Hematopoietic multipotent progenitor cell treated with erythropoietin and hydrocortisone succinate and interleukin-3 and kit ligand, for 15 days (in vitro differentiated cells): ENCODE data around the gene SOX15.

ENCODE experiments used
- DNase-seq: peaks from one replicate; pipeline ENCODE4 v3.0.0-alpha.2; 2015; ENCODE audit warnings: low spot score

Gene SOX15

DNA sequence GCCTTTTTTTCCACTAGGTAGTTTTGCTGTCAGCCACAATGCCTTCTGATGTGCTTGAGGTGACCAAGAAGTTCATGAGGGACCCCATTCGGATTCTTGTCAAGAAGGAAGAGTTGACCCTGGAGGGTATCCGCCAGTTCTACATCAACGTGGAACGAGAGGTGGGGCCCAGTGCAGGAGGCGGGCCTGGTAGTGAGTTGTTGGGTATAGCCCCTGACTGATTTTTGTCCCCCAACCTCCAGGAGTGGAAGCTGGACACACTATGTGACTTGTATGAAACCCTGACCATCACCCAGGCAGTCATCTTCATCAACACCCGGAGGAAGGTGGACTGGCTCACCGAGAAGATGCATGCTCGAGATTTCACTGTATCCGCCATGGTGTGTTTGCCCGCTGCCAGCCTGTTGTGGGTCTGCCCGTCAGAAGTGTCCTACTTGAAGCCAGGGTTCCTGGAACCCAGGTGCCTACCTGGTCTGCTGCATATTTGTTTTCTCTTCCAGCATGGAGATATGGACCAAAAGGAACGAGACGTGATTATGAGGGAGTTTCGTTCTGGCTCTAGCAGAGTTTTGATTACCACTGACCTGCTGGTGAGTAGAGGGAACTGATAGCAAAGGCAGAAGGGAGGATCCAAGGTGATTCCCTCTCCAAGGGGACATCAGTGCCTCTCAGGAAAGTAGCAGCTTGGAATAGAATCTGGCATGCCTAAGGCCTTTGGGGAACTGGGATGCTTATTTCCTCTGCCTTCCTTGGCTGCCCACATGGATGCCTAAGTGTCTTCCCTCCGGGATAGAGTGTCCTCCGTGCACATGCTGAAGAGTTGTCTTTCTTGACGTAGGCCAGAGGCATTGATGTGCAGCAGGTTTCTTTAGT is 12.3 kb downstream of the SOX15 start:
- DNase-seq, result no peak

DNA sequence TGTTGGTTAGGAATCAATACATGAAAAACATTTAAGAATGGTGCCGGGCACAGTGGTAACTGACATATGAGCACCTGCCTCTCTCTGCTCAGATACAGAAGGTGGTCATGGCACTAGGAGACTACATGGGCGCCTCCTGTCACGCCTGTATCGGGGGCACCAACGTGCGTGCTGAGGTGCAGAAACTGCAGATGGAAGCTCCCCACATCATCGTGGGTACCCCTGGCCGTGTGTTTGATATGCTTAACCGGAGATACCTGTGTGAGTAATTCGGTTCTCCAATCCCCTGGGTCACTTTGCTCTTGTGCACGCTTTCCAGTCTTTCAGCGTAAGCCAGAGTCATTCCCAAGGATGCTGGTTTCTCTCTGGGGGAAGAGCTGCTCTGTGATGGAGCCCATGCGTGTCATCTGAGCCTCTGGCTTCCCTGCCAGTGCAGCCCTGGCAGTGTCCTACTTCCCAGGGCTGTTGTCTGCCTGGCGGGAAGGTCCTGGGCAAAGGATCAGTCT is 13.4 kb downstream of the SOX15 start:
- no peak for DNase-seq

DNA sequence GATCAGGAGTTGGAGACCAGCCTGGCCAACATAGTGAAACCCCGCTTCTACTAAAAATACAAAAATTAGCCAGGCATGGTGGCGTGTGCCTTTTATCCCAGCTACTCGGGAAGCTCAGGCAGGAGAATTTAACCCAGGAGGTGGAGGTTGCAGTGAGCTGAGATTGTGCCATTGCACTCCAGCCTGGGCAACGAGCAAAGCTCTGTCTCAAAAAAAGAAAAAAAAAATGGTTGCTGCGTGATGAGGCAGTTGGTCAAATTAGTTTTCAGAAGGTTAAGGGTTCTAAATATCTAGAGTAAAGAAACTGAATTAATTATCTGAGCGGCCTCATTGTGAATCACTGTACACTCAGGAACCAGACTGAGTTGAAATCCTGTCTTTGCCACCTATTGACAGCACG is 13.9 kb downstream of the SOX15 start:
- no peak for DNase-seq

DNA sequence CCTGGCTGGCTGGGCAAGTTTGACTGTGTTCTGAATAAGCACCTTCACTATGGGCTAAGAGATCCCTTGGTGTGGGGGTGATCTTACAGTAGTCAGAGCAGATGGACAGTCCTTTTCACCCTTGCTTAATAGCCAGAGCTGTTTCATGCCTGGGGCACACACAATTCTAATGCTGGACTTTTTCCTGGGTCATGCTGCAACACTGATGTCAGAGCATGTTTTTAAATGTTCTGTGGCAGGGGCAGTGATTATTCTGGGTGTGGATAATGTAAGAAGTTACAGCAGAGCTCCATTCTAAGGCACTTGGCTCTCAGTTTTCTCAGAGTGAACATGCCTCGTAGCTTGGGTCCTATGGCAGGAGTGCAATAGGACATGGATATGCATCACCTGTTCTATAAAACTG is 14.4 kb downstream of the SOX15 start:
- DNase-seq, result no peak

DNA sequence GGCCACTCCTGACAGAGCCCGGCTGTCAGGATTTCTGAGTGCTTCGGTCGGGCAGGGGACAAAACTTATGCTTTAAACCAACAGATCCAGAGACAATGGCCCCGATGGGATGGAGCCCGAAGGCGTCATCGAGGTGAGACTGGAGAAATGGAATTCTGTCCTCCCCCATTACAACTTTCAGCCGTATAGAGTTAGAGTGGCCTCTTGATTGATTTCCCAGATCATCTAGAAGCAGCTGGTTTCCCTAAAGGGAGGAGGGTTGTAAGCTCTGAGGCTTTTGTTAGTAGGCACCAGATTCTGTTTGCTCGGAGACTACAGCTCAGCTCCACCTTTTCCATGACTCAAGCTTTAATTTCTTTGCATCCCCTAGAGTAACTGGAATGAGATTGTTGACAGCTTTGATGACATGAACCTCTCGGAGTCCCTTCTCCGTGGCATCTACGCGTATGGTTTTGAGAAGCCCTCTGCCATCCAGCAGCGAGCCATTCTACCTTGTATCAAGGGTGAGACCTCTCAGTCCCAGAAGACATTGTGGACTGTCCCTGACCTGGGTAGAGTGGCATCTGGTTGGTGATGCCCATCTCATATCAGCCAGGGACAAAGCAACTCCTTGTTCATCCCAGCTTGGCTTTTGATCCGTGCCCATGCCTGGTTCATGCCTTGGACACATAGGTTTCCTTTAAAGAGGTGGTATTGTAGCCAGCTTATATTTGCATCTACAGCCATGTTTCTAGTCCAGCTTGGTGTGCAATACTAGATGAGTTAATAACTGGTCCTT is 15.5 kb downstream of the SOX15 start:
- DNase-seq, result no peak

DNA sequence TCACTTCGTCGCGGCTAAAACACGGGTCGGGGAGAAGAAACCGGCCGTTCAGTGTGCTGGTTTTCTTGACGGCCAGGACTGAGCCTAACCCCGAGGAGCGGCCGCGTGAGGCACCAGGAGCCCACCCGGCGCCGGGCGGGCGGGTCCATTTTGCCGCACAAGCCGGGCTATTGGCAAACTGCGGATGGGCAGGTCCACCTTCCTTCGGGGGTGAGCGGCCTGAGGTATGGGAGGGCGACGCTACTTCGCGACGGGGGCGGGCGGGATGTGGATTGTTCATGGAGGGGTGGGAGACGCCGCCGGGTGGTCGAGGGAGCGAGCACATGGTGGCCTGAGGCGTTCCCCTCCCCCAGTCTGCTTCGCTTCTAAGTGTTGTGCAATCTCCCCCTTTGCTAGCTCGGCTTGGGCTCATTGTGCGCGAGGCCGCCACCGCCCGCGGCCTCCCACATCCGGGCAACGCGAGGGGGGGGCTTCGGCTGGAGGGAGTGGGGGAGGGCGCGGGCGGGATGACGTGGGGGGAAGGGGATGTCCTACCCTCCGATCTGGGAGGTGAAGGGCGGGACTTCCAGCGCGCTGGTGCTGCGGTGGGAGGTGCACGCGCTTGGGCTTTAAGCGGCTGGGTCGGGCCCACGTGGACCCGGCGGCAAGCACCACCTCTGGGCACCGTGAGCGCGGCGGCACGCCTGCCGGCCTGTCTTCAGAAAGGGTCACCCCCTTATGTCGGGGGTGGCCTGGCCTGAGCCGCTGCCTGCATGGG is 16.4 kb downstream of the SOX15 start:
- peak; percentile 70 for DNase-seq

DNA sequence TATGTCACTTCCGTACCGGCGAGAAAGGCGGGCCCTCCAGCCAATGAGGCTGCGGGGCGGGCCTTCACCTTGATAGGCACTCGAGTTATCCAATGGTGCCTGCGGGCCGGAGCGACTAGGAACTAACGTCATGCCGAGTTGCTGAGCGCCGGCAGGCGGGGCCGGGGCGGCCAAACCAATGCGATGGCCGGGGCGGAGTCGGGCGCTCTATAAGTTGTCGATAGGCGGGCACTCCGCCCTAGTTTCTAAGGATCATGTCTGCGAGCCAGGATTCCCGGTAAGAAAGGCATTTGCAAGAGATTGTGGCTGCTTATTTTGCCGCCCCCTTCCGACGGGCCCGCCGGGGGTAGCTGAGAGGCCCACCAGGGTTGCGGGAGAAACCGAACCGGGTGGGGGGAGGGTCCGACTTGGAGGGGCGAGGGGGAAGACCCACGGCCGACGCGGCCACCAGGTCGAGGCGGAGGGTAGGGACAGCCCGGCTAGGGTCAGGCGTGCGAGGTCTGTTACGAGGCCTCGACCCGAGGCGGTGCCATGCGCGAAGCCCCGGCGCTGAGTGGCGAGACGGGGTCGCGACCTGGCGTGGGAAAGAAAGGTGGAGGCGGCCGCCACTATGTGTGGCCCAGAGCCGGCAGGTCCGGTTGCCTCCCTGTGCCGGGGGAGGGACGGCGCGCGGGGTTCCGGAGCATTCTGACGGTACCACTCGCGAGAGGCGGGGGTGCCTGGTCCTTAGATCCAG is 17.1 kb downstream of the SOX15 start:
- DNase-seq, result peak; percentile 99

DNA sequence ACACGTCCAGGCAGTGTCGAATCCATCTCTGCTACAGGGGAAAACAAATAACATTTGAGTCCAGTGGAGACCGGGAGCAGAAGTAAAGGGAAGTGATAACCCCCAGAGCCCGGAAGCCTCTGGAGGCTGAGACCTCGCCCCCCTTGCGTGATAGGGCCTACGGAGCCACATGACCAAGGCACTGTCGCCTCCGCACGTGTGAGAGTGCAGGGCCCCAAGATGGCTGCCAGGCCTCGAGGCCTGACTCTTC is 17.6 kb downstream of the SOX15 start:
- no peak for DNase-seq

DNA sequence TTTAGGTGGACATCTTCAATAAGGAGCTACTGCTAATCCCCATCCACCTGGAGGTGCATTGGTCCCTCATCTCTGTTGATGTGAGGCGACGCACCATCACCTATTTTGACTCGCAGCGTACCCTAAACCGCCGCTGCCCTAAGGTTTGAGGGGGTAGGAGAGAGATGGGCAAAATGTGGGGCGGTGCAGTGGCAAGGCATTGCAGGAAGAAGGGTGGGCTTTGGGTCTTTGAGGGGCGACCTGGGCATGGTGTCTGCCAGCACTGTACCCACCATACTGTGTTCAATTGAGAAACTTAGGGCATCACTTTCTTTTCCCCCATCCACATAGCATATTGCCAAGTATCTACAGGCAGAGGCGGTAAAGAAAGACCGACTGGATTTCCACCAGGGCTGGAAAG is 19.5 kb downstream of the SOX15 start:
- DNase-seq, result no peak

DNA sequence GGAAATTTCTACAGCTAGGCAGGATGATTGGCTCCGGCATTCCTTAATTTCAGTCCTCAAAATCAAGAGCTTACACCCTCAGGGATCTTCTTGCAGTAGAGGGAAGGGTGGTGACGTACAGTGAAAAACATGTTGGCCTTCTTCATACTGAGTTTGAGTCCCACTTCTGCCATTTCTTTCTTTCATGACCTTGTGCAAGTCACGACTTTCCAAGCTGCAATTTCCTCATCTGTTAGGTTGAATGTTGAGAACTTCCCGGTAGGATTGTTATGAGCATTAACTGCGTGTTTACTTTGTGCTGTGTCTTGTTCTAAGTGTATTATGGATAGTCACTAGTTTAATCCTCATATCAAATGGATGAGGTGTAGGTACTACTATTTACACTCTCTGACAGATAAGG is 20.3 kb downstream of the SOX15 start:
- no peak for DNase-seq

DNA sequence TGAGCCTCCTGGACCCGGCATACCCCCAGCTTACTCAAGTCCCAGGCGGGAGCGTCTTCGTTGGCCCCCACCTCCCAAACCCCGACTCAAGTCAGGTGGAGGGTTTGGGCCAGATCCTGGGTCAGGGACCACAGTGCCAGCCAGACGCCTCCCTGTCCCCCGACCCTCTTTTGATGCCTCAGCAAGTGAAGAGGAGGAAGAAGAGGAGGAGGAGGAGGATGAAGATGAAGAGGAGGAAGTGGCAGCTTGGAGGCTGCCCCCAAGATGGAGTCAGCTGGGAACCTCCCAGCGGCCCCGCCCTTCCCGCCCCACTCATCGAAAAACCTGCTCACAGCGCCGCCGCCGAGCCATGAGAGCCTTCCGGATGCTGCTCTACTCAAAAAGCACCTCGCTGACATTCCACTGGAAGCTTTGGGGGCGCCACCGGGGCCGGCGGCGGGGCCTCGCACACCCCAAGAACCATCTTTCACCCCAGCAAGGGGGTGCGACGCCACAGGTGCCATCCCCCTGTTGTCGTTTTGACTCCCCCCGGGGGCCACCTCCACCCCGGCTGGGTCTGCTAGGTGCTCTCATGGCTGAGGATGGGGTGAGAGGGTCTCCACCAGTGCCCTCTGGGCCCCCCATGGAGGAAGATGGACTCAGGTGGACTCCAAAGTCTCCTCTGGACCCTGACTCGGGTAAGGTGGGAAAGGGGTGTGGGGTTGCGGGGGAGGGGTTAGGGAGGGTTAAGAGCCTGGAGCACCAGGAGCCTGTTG is 26.6 kb downstream of the SOX15 start:
- DNase-seq, result no peak

DNA sequence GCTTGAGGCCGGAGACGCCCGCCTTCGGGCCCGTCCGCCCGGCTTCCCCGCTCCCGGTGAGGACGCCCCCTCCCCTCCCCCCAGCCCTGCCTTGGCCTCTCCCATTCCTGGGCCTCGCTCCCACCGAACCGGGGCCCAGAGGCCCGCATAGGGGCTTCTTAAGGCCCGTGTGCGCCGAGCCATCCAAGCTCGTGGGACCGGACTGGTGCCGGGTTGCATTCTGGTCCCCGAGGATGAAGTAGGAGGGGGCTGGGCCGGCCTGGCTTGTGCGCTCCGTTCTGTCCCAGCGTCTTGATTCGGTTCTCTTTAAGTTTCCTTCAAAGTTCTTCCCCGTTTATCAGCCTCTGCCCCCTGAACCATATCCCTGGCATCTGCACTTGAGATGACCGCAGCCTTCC is 27.7 kb downstream of the SOX15 start:
- no peak for DNase-seq

DNA sequence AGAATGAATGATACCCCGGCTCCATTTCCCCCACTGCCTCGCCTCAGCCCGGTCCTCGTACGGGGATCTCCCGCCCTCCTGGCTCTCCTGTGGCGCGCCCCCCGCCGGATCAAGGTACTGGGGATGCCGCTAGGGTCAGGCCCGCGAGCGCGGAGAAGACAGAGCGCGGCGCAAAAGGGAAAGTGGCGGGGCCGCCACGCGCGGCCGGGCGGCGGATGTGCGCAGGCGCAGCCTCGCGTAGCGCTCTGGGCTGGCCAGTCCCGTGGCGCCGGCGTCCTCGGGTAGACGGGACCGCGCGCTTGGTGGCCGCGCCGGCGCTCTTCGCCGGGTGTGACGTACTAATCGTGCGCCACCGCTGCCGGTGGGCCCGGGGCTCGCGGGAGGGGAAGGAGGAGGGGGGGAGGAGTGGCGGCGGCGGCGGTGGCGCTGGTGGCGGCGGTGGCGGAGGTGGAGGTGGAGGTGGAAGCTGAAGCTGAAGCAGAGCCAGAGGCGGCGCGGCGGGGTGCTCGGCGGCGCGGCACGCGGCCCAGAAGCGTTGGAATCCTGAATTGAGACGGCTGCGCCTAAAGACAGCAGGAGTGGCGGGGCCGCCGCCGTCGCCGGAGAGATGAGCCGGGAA is 28.2 kb downstream of the SOX15 start, which contains the start of gene SENP3:
Gene SENP3, plus strand, starts transcription at position 331 of the 619 bp plus-strand sequence. CDS start 1,158 bp downstream, outside the sequence.
- peak; percentile 90 for DNase-seq

DNA sequence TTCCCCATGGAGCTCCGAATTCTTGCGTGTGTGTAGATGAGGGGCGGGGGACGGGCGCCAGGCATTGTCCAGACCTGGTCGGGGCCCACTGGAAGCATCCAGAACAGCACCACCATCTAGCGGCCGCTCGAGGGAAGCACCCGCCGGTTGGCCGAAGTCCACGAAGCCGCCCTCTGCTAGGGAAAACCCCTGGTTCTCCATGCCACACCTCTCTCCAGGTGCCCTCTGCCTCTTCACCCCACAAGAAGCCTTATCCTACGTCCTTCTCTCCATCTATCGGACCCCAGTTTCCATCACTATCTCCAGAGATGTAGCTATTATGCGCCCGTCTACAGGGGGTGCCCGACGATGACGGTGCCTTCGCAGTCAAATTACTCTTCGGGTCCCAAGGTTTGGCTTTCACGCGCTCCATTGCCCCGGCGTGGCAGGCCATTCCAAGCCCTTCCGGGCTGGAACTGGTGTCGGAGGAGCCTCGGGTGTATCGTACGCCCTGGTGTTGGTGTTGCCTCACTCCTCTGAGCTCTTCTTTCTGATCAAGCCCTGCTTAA is 28.8 kb downstream of the SOX15 start:
- DNase-seq, result peak; percentile 82

DNA sequence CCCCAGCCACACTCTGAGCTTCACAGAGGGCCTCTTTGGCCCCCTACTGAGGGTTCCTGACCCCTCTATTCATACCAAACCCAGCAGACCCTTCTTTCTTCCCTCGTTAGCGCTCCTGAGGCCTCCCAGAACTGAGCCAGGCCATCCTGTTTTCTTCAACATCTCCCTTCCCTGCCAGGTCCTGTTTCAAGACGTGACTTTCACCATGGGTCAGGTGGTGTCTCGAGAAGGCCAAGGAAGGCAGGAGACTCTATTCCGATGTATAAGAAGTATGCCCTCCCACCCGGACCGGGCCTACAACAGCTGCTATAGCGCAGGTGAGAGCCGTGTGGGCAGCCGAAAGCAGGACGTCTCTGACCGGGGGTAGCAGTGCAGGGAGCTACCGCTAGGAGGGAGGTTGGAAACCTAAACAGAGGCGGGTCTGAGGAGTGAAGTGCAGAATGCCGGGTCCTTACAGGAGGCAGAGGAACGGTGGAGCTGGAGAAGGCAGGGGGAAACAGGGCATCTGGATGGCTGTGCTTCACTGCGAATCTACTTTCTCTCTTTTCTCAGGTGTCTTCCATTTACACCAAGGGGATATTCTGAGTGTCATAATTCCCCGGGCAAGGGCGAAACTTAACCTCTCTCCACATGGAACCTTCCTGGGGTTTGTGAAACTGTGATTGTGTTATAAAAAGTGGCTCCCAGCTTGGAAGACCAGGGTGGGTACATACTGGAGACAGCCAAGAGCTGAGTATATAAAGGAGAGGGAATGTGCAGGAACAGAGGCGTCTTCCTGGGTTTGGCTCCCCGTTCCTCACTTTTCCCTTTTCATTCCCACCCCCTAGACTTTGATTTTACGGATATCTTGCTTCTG is 29.5 kb downstream of the SOX15 start:
- peak; percentile 75 for DNase-seq

DNA sequence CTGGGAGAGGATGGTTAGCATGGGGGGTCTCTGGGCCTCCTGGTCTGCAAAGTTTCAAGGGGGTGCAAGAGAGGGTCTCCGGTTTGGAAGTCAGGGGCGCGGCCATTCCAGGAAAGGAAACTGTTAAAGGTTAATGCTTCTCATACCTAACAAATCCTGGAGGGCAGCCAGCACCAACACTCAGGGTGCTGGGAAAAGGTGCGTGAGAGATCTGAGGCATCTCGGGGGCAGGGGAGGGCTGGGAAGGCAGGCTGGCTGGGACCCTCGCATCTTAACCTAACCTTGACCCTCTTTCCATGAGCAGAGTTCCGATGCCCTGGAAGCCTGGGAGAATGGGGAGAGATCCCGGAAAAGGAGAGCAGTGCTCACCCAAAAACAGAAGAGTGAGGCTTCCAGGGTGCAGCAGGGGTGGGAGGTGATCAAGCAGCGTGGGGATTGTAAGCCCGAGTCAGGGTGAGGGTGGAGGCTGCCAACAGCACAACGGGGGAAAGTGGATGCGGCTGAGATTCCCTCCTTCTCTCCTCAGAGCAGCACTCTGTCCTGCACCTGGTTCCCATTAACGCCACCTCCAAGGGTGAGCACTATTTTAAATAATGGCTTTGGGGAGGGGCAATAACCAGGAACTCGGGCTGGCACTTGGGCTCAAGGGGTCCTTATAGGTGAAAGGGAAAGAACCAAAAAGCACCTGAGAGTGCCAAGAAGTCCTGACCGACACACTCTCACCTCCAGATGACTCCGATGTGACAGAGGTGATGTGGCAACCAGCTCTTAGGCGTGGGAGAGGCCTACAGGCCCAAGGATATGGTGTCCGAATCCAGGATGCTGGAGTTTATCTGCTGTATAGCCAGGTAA is 30.3 kb downstream of the SOX15 start:
- no peak for DNase-seq

DNA sequence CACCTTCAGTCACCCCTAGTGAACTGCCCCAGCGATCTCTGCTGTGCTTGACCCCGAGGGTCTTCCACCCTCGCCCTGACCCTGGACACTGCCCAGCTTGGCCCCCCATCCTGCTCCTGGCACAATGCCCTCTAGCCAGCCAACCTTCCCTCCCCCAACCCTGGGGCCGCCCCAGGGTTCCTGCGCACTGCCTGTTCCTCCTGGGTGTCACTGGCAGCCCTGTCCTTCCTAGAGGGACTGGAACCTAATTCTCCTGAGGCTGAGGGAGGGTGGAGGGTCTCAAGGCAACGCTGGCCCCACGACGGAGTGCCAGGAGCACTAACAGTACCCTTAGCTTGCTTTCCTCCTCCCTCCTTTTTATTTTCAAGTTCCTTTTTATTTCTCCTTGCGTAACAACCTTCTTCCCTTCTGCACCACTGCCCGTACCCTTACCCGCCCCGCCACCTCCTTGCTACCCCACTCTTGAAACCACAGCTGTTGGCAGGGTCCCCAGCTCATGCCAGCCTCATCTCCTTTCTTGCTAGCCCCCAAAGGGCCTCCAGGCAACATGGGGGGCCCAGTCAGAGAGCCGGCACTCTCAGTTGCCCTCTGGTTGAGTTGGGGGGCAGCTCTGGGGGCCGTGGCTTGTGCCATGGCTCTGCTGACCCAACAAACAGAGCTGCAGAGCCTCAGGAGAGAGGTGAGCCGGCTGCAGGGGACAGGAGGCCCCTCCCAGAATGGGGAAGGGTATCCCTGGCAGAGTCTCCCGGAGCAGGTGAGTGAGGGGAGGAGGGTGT is 31.2 kb downstream of the SOX15 start, which contains the start of gene TNFSF13:
Gene TNFSF13, plus strand, starts transcription at position 207 of the 776 bp plus-strand sequence. Its CDS starts 290 bp downstream, at position 497.
- DNase-seq, result no peak
